Activated naive CD4-positive, alpha-beta T cell treated with anti-CD3 and anti-CD28 coated beads, Interleukin-2, amount 50 U/mL, for 24 hours (primary cell): Measurements from ENCODE around the gene TBC1D22B.

ENCODE experiments used
- H3K27ac Mint-ChIP-seq: one replicate; pipeline ENCODE4 v1.8.0; 2021; ENCODE audit warnings: mild to moderate bottlenecking, mixed read lengths
- H3K27me3 Mint-ChIP-seq: one replicate; pipeline ENCODE4 v1.8.0; 2021; ENCODE audit warnings: mixed read lengths
- H3K36me3 Mint-ChIP-seq: one replicate; pipeline ENCODE4 v1.8.0; 2021; ENCODE audit warnings: mixed read lengths
- H3K4me1 Mint-ChIP-seq: one replicate; pipeline ENCODE4 v1.8.0; 2021; ENCODE audit warnings: mixed read lengths
- H3K4me3 Mint-ChIP-seq: one replicate; pipeline ENCODE4 v1.8.0; 2021; ENCODE audit warnings: mild to moderate bottlenecking, mixed read lengths
- H3K9me3 Mint-ChIP-seq: one replicate; pipeline ENCODE4 v1.8.0; 2021; ENCODE audit warnings: mixed read lengths

The TBC1D22B gene

GRCh38 chr6:37253486-37254007 is 4.0 kb upstream of the TBC1D22B start:
- Mint-ChIP-seq H3K27me3 (no peaks in the 10 kb centered on the region), H3K27ac (no peak overlapping the region), H3K4me3 (no peak overlapping the region), H3K4me1 (peaks cover 26% of the 10 kb centered on the region), H3K9me3 (no peaks in the 10 kb centered on the region), H3K36me3 (no peaks in the 10 kb centered on the region)

- Mint-ChIP-seq H3K36me3 (no peaks in the 10 kb centered on the region), H3K4me1 (peaks cover 39% of the 10 kb centered on the region), H3K27me3 (no peaks in the 10 kb centered on the region), H3K4me3 (no peak overlapping the region), H3K27ac (peak overlapping the region; percentile 8), H3K9me3 (no peaks in the 10 kb centered on the region)
Measured at GRCh38 chr6:37254881-37255280, 2.7 kb upstream of the TBC1D22B start.

- H3K4me1 Mint-ChIP-seq, result peaks cover 55% of the 10 kb centered on the region
- peak overlapping the region; percentile 93 for H3K4me3 Mint-ChIP-seq
- H3K9me3 Mint-ChIP-seq, result no peaks in the 10 kb centered on the region
- peak overlapping the region; percentile 98 for H3K27ac Mint-ChIP-seq
- H3K36me3 Mint-ChIP-seq, result no peaks in the 10 kb centered on the region
- no peaks in the 10 kb centered on the region for H3K27me3 Mint-ChIP-seq
Measured at GRCh38 chr6:37256692-37257319, 766 bp upstream of the TBC1D22B start.

- Mint-ChIP-seq H3K9me3 (no peaks in the 10 kb centered on the region), H3K27me3 (no peaks in the 10 kb centered on the region), H3K4me1 (peaks cover 56% of the 10 kb centered on the region), H3K36me3 (no peaks in the 10 kb centered on the region), H3K27ac (peak overlapping the region; percentile 98), H3K4me3 (peak overlapping the region; percentile 93)
Measured at GRCh38 chr6:37257320-37257633, 295 bp upstream of the TBC1D22B start.

- Mint-ChIP-seq H3K4me3 (peak overlapping the region; percentile 93), H3K27ac (peak overlapping the region; percentile 98), H3K4me1 (peaks cover 67% of the 10 kb centered on the region), H3K9me3 (no peaks in the 10 kb centered on the region), H3K36me3 (peaks cover 3% of the 10 kb centered on the region), H3K27me3 (no peaks in the 10 kb centered on the region)
Measured at GRCh38 chr6:37258405-37259105, 983 bp downstream of the TBC1D22B start.

GRCh38 chr6:37259191-37259590 is 1.6 kb downstream of the TBC1D22B start:
- Mint-ChIP-seq H3K9me3 (no peaks in the 10 kb centered on the region), H3K4me3 (peak overlapping the region; percentile 93), H3K27me3 (no peaks in the 10 kb centered on the region), H3K4me1 (peaks cover 71% of the 10 kb centered on the region), H3K27ac (peak overlapping the region; percentile 87), H3K36me3 (peaks cover 3% of the 10 kb centered on the region)

GRCh38 chr6:37260040-37260439 is 2.5 kb downstream of the TBC1D22B start:
- H3K9me3 Mint-ChIP-seq, result no peaks in the 10 kb centered on the region
- peak overlapping the region; percentile 93 for H3K4me3 Mint-ChIP-seq
- peak overlapping the region; percentile 87 for H3K27ac Mint-ChIP-seq
- no peaks in the 10 kb centered on the region for H3K27me3 Mint-ChIP-seq
- peaks cover 3% of the 10 kb centered on the region for H3K36me3 Mint-ChIP-seq
- H3K4me1 Mint-ChIP-seq, result peaks cover 78% of the 10 kb centered on the region

- no peak overlapping the region for H3K4me3 Mint-ChIP-seq
- no peak overlapping the region for H3K27ac Mint-ChIP-seq
- peaks cover 3% of the 10 kb centered on the region for H3K36me3 Mint-ChIP-seq
- H3K4me1 Mint-ChIP-seq, result peaks cover 81% of the 10 kb centered on the region
- H3K9me3 Mint-ChIP-seq, result no peaks in the 10 kb centered on the region
- no peaks in the 10 kb centered on the region for H3K27me3 Mint-ChIP-seq
Measured at GRCh38 chr6:37260444-37260843, 2.9 kb downstream of the TBC1D22B start.

GRCh38 chr6:37261198-37261597 is 3.6 kb downstream of the TBC1D22B start:
- Mint-ChIP-seq H3K36me3 (peaks cover 3% of the 10 kb centered on the region), H3K9me3 (no peaks in the 10 kb centered on the region), H3K27me3 (no peaks in the 10 kb centered on the region), H3K4me1 (peaks cover 80% of the 10 kb centered on the region), H3K4me3 (no peak overlapping the region), H3K27ac (no peak overlapping the region)

- Mint-ChIP-seq H3K27ac (peak overlapping the region; percentile 63), H3K4me1 (peaks cover 68% of the 10 kb centered on the region), H3K27me3 (no peaks in the 10 kb centered on the region), H3K9me3 (no peaks in the 10 kb centered on the region), H3K4me3 (no peak overlapping the region), H3K36me3 (peaks cover 3% of the 10 kb centered on the region)
Measured at GRCh38 chr6:37262446-37263026, 5.0 kb downstream of the TBC1D22B start.

- Mint-ChIP-seq H3K36me3 (peaks cover 8% of the 10 kb centered on the region), H3K27ac (no peak overlapping the region)
Measured at GRCh38 chr6:37265001-37265400, 7.4 kb downstream of the TBC1D22B start.

GRCh38 chr6:37265860-37266259 is 8.3 kb downstream of the TBC1D22B start:
- Mint-ChIP-seq H3K9me3 (no peaks in the 10 kb centered on the region), H3K27ac (peak overlapping the region; percentile 41), H3K27me3 (no peaks in the 10 kb centered on the region), H3K4me3 (no peak overlapping the region), H3K4me1 (peaks cover 57% of the 10 kb centered on the region), H3K36me3 (peaks cover 11% of the 10 kb centered on the region)

More at GRCh38 chr6:37265001-37265400, 7.4 kb downstream of the TBC1D22B start:
- peaks cover 62% of the 10 kb centered on the region for H3K4me1 Mint-ChIP-seq
- no peaks in the 10 kb centered on the region for H3K27me3 Mint-ChIP-seq
- H3K9me3 Mint-ChIP-seq, result no peaks in the 10 kb centered on the region
- no peak overlapping the region for H3K4me3 Mint-ChIP-seq

GRCh38 chr6:37269105-37269504 is 11.5 kb downstream of the TBC1D22B start:
- H3K4me1 Mint-ChIP-seq, result peaks cover 53% of the 10 kb centered on the region

GRCh38 chr6:37272834-37273566 is 15.4 kb downstream of the TBC1D22B start:
- H3K4me1 Mint-ChIP-seq, result peaks cover 55% of the 10 kb centered on the region
- peak overlapping the region; percentile 47 for H3K4me3 Mint-ChIP-seq
- H3K9me3 Mint-ChIP-seq, result no peaks in the 10 kb centered on the region
- peak overlapping the region; percentile 41 for H3K27ac Mint-ChIP-seq
- no peaks in the 10 kb centered on the region for H3K27me3 Mint-ChIP-seq
- H3K36me3 Mint-ChIP-seq, result peaks cover 18% of the 10 kb centered on the region

More at GRCh38 chr6:37269105-37269504, 11.5 kb downstream of the TBC1D22B start:
- Mint-ChIP-seq H3K4me3 (no peak overlapping the region), H3K36me3 (peaks cover 13% of the 10 kb centered on the region), H3K27ac (no peak overlapping the region), H3K27me3 (no peaks in the 10 kb centered on the region), H3K9me3 (no peaks in the 10 kb centered on the region)

- Mint-ChIP-seq H3K27me3 (no peaks in the 10 kb centered on the region), H3K4me1 (peaks cover 52% of the 10 kb centered on the region), H3K27ac (no peak overlapping the region), H3K36me3 (peaks cover 16% of the 10 kb centered on the region), H3K4me3 (peak overlapping the region; percentile 47), H3K9me3 (no peaks in the 10 kb centered on the region)
Measured at GRCh38 chr6:37273690-37274089, 16.1 kb downstream of the TBC1D22B start.
